ENCODE measurements around the gene CMC2. TPM values are rescaled to one million over a fixed set of nuclear protein-coding genes. Genes with fewer than 3 reads are reported as not detected.

Gene CMC2
- total RNA-seq, 1 donor, result 18.5 TPM

- peaks cover 50% of the 10 kb centered on the region for H3K4me1 ChIP-seq (ENCODE audit: insufficient read depth, low read length)
- H3K4me3 ChIP-seq (ENCODE audit: insufficient read depth, low read length), result peak overlapping the region; percentile 36
These were observed 13.9 kb downstream of the CMC2 start for GRCh38 chr16:80992676-80993293.

GRCh38 chr16:80991792-80992430 lies 14.8 kb downstream of the CMC2 start:
- Histone ChIP-seq H2AFZ (ENCODE audit: low read length) (no peak overlapping the region), H3K4me2 (ENCODE audit: insufficient read depth, low read length) (no peak overlapping the region), H3K9me3 (ENCODE audit: low read depth, low read length) (no peaks in the 10 kb centered on the region), H3K36me3 (ENCODE audit: insufficient read depth, low read length) (no peaks in the 10 kb centered on the region), H3K4me3 (ENCODE audit: insufficient read depth, low read length) (no peak overlapping the region), H3K4me1 (ENCODE audit: insufficient read depth, low read length) (peaks cover 43% of the 10 kb centered on the region), H3K79me2 (ENCODE audit: insufficient read depth, low read length) (peaks cover 70% of the 10 kb centered on the region), H4K20me1 (ENCODE audit: insufficient read depth, low read length) (no peaks in the 10 kb centered on the region), H3K27me3 (ENCODE audit: insufficient read depth, low read length) (no peaks in the 10 kb centered on the region), H3K27ac (ENCODE audit: low read depth, low read length) (peak overlapping the region; percentile 83)
- TF ChIP-seq CTCF (IDR thresholded peaks at IDR 0.05; ENCODE audit: extremely low read depth, low read depth, low read length), result no peak
- DNase-seq (ENCODE audit: insufficient read length, low spot score, missing footprints), result no peak

More at GRCh38 chr16:80992676-80993293, 13.9 kb downstream of the CMC2 start:
- TF ChIP-seq CTCF (IDR thresholded peaks at IDR 0.05; ENCODE audit: extremely low read depth, low read depth, low read length), result no peak
- Histone ChIP-seq H3K27me3 (ENCODE audit: insufficient read depth, low read length) (no peaks in the 10 kb centered on the region), H4K20me1 (ENCODE audit: insufficient read depth, low read length) (no peaks in the 10 kb centered on the region), H3K79me2 (ENCODE audit: insufficient read depth, low read length) (peaks cover 72% of the 10 kb centered on the region), H3K36me3 (ENCODE audit: insufficient read depth, low read length) (no peaks in the 10 kb centered on the region), H3K27ac (ENCODE audit: low read depth, low read length) (peak overlapping the region; percentile 83), H2AFZ (ENCODE audit: low read length) (no peak overlapping the region), H3K9me3 (ENCODE audit: low read depth, low read length) (no peaks in the 10 kb centered on the region), H3K4me2 (ENCODE audit: insufficient read depth, low read length) (peak overlapping the region; percentile 71)
- no peak for DNase-seq (ENCODE audit: insufficient read length, low spot score, missing footprints)

GRCh38 chr16:80990978-80991377 lies 15.7 kb downstream of the CMC2 start:
- no peak overlapping the region for H2AFZ ChIP-seq (ENCODE audit: low read length)
- H3K4me3 ChIP-seq (ENCODE audit: insufficient read depth, low read length), result no peak overlapping the region
- H3K4me2 ChIP-seq (ENCODE audit: insufficient read depth, low read length), result no peak overlapping the region
- peaks cover 71% of the 10 kb centered on the region for H3K79me2 ChIP-seq (ENCODE audit: insufficient read depth, low read length)
- TF ChIP-seq CTCF (IDR thresholded peaks at IDR 0.05; ENCODE audit: extremely low read depth, low read depth, low read length), result no peak
- no peaks in the 10 kb centered on the region for H3K9me3 ChIP-seq (ENCODE audit: low read depth, low read length)
- no peaks in the 10 kb centered on the region for H4K20me1 ChIP-seq (ENCODE audit: insufficient read depth, low read length)
- no peaks in the 10 kb centered on the region for H3K27me3 ChIP-seq (ENCODE audit: insufficient read depth, low read length)
- no peak overlapping the region for H3K27ac ChIP-seq (ENCODE audit: low read depth, low read length)
- H3K4me1 ChIP-seq (ENCODE audit: insufficient read depth, low read length), result peaks cover 43% of the 10 kb centered on the region
- DNase-seq (ENCODE audit: insufficient read length, low spot score, missing footprints), result no peak
- H3K36me3 ChIP-seq (ENCODE audit: insufficient read depth, low read length), result no peaks in the 10 kb centered on the region

- no peak for TF ChIP-seq CTCF (IDR thresholded peaks at IDR 0.05; ENCODE audit: extremely low read depth, low read depth, low read length)
- H3K27me3 ChIP-seq (ENCODE audit: insufficient read depth, low read length), result no peaks in the 10 kb centered on the region
- no peaks in the 10 kb centered on the region for H4K20me1 ChIP-seq (ENCODE audit: insufficient read depth, low read length)
- no peaks in the 10 kb centered on the region for H3K9me3 ChIP-seq (ENCODE audit: low read depth, low read length)
- H3K4me3 ChIP-seq (ENCODE audit: insufficient read depth, low read length), result no peak overlapping the region
- H3K79me2 ChIP-seq (ENCODE audit: insufficient read depth, low read length), result peaks cover 71% of the 10 kb centered on the region
- H3K27ac ChIP-seq (ENCODE audit: low read depth, low read length), result no peak overlapping the region
- no peak for DNase-seq (ENCODE audit: insufficient read length, low spot score, missing footprints)
- H3K4me2 ChIP-seq (ENCODE audit: insufficient read depth, low read length), result no peak overlapping the region
- no peaks in the 10 kb centered on the region for H3K36me3 ChIP-seq (ENCODE audit: insufficient read depth, low read length)
- peaks cover 43% of the 10 kb centered on the region for H3K4me1 ChIP-seq (ENCODE audit: insufficient read depth, low read length)
- H2AFZ ChIP-seq (ENCODE audit: low read length), result no peak overlapping the region
These were observed 16.1 kb downstream of the CMC2 start for GRCh38 chr16:80990577-80990976.
